ENCODE data around the gene ZNF436. TPM values are rescaled to one million over a fixed set of nuclear protein-coding genes. Genes with fewer than 3 reads are reported as not detected.

Gene ZNF436
- total and polyA plus RNA-seq, 2 experiments from 2014 or later, result 0.23 to 1.0 TPM

DNA sequence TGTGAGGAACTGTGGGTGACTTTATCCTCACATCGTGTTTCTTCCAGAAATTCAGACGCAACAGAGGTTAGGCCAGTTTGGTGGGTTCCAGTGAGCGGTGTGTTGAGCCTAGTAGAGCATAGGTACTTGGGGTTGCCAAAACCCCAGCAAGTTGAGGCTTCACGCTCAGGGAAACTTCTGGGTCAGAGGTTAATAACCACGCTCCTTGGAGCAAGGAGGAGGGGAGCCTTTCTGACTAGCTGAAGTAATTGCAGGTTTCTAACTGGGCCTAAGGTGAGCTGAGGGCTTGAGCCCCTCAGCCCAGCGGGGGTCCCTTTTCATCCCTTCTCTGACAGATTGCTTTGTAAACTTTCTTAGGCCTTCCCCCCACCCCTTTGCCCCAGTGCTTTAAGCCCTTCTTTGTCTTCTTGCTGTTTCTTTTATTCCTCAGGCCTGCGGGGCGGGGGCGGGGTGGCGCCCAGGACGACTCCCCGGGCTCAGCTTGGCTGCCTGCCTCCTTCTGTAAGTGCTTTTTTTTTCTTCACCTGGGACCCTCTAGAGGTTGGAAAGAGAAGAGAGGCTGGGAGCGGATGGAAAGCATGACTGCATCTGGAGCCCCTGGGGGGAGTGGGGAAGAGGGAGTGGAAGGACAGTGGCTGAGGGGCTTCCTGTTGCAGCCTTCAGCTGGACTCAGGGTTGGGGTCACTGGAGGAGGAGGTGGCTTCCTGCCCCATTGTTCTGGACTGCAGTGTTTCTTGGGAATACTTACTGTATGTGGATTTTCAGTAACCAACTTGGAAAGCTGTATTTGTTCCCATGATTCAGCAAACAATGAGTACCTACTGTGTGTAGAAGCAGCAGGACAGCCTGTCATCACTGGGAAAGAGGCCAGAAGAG is 1.3 kb upstream of the ZNF436 start:
- Histone ChIP-seq H3K4me3 (no peak overlapping the region), H4K20me1 (replicated peaks; ENCODE audit: insufficient read depth) (peaks cover 39% of the 10 kb centered on the region), H3K36me3 (ENCODE audit: insufficient read depth) (no peaks in the 10 kb centered on the region), H3K27ac (ENCODE audit: low read depth) (no peak overlapping the region), H3K27me3 (ENCODE audit: insufficient read depth) (peaks cover 90% of the 10 kb centered on the region), H2AFZ (no peak overlapping the region), H3F3A (replicated peaks; ENCODE audit: low read depth) (peaks cover 20% of the 10 kb centered on the region; the same call in 1 of the 2 replicates), H3K4me1 (ENCODE audit: insufficient read depth) (peaks cover 35% of the 10 kb centered on the region), H3K9me2 (ENCODE audit: insufficient read depth) (no peaks in the 10 kb centered on the region), H3K79me2 (replicated peaks; ENCODE audit: insufficient read depth) (no peaks in the 10 kb centered on the region), H3K4me2 (0 out of 2 replicates have a peak overlapping the region, but pooled peaks have one; percentile 11)
- Mint-ChIP-seq H3K27ac (no peak overlapping the region), H3K36me3 (ENCODE audit: low read depth) (no peaks in the 10 kb centered on the region; the same call in 2 of the 3 replicates), H3K4me1 (peaks cover 39% of the 10 kb centered on the region), H3K9me3 (peaks cover 3% of the 10 kb centered on the region; the same call in 2 of the 3 replicates), H3K4me3 (0 out of 3 replicates have a peak overlapping the region, but pooled peaks have one; percentile 42), H3K27me3 (ENCODE audit: insufficient read depth, low read depth, poor library complexity) (peaks cover 98% of the 10 kb centered on the region)
- DNase-seq (ENCODE audit: low spot score) (peak; percentile 87), ATAC-seq (peak; percentile 8)
- TF ChIP-seq, protein P1, sequence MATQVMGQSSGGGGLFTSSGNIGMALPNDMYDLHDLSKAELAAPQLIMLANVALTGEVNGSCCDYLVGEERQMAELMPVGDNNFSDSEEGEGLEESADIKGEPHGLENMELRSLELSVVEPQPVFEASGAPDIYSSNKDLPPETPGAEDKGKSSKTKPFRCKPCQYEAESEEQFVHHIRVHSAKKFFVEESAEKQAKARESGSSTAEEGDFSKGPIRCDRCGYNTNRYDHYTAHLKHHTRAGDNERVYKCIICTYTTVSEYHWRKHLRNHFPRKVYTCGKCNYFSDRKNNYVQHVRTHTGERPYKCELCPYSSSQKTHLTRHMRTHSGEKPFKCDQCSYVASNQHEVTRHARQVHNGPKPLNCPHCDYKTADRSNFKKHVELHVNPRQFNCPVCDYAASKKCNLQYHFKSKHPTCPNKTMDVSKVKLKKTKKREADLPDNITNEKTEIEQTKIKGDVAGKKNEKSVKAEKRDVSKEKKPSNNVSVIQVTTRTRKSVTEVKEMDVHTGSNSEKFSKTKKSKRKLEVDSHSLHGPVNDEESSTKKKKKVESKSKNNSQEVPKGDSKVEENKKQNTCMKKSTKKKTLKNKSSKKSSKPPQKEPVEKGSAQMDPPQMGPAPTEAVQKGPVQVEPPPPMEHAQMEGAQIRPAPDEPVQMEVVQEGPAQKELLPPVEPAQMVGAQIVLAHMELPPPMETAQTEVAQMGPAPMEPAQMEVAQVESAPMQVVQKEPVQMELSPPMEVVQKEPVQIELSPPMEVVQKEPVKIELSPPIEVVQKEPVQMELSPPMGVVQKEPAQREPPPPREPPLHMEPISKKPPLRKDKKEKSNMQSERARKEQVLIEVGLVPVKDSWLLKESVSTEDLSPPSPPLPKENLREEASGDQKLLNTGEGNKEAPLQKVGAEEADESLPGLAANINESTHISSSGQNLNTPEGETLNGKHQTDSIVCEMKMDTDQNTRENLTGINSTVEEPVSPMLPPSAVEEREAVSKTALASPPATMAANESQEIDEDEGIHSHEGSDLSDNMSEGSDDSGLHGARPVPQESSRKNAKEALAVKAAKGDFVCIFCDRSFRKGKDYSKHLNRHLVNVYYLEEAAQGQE (IDR thresholded peaks at IDR 0.05; ENCODE audit: unreplicated experiment), result no peak
- TF ChIP-seq CTCF (conservative IDR thresholded peaks at IDR 0.05; ENCODE audit: low read depth in 2 of 2) (peak in 1 of 2 experiments; percentile 30; a peak in 2 of 4 replicates), POLR2AphosphoS5 (IDR thresholded peaks at IDR 0.05; ENCODE audit: low read depth) (0 out of 2 replicates have a peak, but pooled peaks have one; percentile 26), EZH2phosphoT487 (IDR thresholded peaks at IDR 0.05; ENCODE audit: unreplicated experiment) (no peak)

DNA sequence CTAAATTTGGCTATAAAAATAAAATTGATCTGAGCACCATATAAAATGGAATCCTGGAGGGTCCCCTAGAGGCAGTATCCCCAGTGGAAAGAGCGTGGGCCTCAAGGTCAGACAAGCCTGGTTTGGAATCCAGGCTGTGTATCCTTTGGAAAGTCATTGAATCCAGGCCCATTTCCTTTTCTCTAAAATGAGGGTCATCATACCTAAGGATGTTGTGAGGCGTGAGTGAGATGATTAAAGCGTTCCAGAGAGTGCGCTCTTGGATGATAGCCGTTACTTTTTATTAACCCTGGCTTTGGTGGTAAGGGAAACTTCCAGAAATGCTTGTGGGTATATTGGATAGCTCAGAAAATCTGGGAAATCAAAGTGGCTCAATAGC is 683 bp upstream of the ZNF436 start:
- peaks cover 7% of the 10 kb centered on the region; the same call in 2 of the 3 replicates for H3K9me3 Mint-ChIP-seq
- peaks cover 96% of the 10 kb centered on the region for H3K27me3 Mint-ChIP-seq (ENCODE audit: insufficient read depth, low read depth, poor library complexity)
- peaks cover 39% of the 10 kb centered on the region for H3K4me1 Mint-ChIP-seq
- Histone ChIP-seq H3K4me2 (0 out of 2 replicates have a peak overlapping the region, but pooled peaks have one; percentile 11), H3K79me2 (replicated peaks; ENCODE audit: insufficient read depth) (no peaks in the 10 kb centered on the region), H3K4me1 (ENCODE audit: insufficient read depth) (peaks cover 35% of the 10 kb centered on the region), H4K20me1 (replicated peaks; ENCODE audit: insufficient read depth) (peaks cover 39% of the 10 kb centered on the region), H3K27me3 (ENCODE audit: insufficient read depth) (peaks cover 90% of the 10 kb centered on the region), H2AFZ (no peak overlapping the region), H3K9me2 (ENCODE audit: insufficient read depth) (no peaks in the 10 kb centered on the region), H3K27ac (ENCODE audit: low read depth) (no peak overlapping the region), H3K4me3 (no peak overlapping the region), H3F3A (replicated peaks; ENCODE audit: low read depth) (peaks cover 20% of the 10 kb centered on the region; the same call in 1 of the 2 replicates), H3K36me3 (ENCODE audit: insufficient read depth) (no peaks in the 10 kb centered on the region)
- no peak overlapping the region for H3K27ac Mint-ChIP-seq
- peak overlapping the region; percentile 42 for H3K4me3 Mint-ChIP-seq
- H3K36me3 Mint-ChIP-seq (ENCODE audit: low read depth), result peaks cover 3% of the 10 kb centered on the region; the same call in 1 of the 3 replicates
- no peak for ATAC-seq
- DNase-seq (ENCODE audit: low spot score), result no peak
- TF ChIP-seq, protein P2, sequence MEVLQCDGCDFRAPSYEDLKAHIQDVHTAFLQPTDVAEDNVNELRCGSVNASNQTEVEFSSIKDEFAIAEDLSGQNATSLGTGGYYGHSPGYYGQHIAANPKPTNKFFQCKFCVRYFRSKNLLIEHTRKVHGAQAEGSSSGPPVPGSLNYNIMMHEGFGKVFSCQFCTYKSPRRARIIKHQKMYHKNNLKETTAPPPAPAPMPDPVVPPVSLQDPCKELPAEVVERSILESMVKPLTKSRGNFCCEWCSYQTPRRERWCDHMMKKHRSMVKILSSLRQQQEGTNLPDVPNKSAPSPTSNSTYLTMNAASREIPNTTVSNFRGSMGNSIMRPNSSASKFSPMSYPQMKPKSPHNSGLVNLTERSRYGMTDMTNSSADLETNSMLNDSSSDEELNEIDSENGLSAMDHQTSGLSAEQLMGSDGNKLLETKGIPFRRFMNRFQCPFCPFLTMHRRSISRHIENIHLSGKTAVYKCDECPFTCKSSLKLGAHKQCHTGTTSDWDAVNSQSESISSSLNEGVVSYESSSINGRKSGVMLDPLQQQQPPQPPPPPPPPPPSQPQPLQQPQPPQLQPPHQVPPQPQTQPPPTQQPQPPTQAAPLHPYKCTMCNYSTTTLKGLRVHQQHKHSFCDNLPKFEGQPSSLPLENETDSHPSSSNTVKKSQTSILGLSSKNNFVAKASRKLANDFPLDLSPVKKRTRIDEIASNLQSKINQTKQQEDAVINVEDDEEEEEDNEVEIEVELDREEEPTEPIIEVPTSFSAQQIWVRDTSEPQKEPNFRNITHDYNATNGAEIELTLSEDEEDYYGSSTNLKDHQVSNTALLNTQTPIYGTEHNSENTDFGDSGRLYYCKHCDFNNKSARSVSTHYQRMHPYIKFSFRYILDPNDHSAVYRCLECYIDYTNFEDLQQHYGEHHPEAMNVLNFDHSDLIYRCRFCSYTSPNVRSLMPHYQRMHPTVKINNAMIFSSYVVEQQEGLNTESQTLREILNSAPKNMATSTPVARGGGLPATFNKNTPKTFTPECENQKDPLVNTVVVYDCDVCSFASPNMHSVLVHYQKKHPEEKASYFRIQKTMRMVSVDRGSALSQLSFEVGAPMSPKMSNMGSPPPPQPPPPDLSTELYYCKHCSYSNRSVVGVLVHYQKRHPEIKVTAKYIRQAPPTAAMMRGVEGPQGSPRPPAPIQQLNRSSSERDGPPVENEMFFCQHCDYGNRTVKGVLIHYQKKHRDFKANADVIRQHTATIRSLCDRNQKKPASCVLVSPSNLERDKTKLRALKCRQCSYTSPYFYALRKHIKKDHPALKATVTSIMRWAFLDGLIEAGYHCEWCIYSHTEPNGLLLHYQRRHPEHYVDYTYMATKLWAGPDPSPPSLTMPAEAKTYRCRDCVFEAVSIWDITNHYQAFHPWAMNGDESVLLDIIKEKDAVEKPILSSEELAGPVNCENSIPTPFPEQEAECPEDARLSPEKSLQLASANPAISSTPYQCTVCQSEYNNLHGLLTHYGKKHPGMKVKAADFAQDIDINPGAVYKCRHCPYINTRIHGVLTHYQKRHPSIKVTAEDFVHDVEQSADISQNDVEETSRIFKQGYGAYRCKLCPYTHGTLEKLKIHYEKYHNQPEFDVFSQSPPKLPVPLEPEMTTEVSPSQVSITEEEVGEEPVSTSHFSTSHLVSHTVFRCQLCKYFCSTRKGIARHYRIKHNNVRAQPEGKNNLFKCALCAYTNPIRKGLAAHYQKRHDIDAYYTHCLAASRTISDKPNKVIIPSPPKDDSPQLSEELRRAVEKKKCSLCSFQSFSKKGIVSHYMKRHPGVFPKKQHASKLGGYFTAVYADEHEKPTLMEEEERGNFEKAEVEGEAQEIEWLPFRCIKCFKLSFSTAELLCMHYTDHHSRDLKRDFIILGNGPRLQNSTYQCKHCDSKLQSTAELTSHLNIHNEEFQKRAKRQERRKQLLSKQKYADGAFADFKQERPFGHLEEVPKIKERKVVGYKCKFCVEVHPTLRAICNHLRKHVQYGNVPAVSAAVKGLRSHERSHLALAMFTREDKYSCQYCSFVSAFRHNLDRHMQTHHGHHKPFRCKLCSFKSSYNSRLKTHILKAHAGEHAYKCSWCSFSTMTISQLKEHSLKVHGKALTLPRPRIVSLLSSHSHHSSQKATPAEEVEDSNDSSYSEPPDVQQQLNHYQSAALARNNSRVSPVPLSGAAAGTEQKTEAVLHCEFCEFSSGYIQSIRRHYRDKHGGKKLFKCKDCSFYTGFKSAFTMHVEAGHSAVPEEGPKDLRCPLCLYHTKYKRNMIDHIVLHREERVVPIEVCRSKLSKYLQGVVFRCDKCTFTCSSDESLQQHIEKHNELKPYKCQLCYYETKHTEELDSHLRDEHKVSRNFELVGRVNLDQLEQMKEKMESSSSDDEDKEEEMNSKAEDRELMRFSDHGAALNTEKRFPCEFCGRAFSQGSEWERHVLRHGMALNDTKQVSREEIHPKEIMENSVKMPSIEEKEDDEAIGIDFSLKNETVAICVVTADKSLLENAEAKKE (CRISPR knock-in tag; IDR thresholded peaks at IDR 0.05), result no peak
- TF ChIP-seq EZH2phosphoT487 (IDR thresholded peaks at IDR 0.05; ENCODE audit: unreplicated experiment), result no peak

All from GM23338 (cell line).